Right forelimb (tissue), 1 donor: ENCODE measurements around the gene METTL15.
"Not testable (repeated sequence)": the region's sequence is repeated elsewhere in the genome, so short reads cannot be mapped to it uniquely, and the experiment has no call there.

Experiments
- DNase-seq: peaks from one replicate; pipeline ENCODE4 v3.0.0-alpha.2; 2018

The METTL15 gene

GRCh38 chr11:28110821-28111200 lies 2.6 kb downstream of the METTL15 start:
- no peak for DNase-seq

GRCh38 chr11:28114116-28114515 lies 5.9 kb downstream of the METTL15 start:
- no peak for DNase-seq

GRCh38 chr11:28114731-28115130 lies 6.5 kb downstream of the METTL15 start:
- DNase-seq: no peak

- DNase-seq: no peak
Measured at GRCh38 chr11:28117712-28118111, 9.5 kb downstream of the METTL15 start.

- no peak for DNase-seq
Measured at GRCh38 chr11:28123151-28123581, 15.0 kb downstream of the METTL15 start.

- no peak for DNase-seq
Measured at GRCh38 chr11:28132548-28132947, 24.4 kb downstream of the METTL15 start.

- DNase-seq: no peak
Measured at GRCh38 chr11:28133146-28133545, 25.0 kb downstream of the METTL15 start.

- DNase-seq: not testable (repeated sequence)
Measured at GRCh38 chr11:28136157-28136556, 28.0 kb downstream of the METTL15 start.

GRCh38 chr11:28137366-28137765 lies 29.2 kb downstream of the METTL15 start:
- DNase-seq: no peak

- DNase-seq: no peak
Measured at GRCh38 chr11:28137832-28138231, 29.6 kb downstream of the METTL15 start.

- no peak for DNase-seq
Measured at GRCh38 chr11:28139841-28140415, 31.7 kb downstream of the METTL15 start.

- no peak for DNase-seq
Measured at GRCh38 chr11:28140689-28141455, 32.7 kb downstream of the METTL15 start.

- no peak for DNase-seq
Measured at GRCh38 chr11:28142724-28143123, 34.5 kb downstream of the METTL15 start.

- DNase-seq: no peak
Measured at GRCh38 chr11:28144808-28145207, 36.6 kb downstream of the METTL15 start.

GRCh38 chr11:28146123-28146751 lies 38.0 kb downstream of the METTL15 start:
- no peak for DNase-seq

GRCh38 chr11:28152743-28153142 lies 44.6 kb downstream of the METTL15 start:
- no peak for DNase-seq

GRCh38 chr11:28153586-28153985 lies 45.4 kb downstream of the METTL15 start:
- DNase-seq: no peak

- DNase-seq: no peak
Measured at GRCh38 chr11:28168718-28169117, 60.5 kb downstream of the METTL15 start.

GRCh38 chr11:28169816-28170215 lies 61.6 kb downstream of the METTL15 start:
- no peak for DNase-seq

GRCh38 chr11:28170759-28171158 lies 62.6 kb downstream of the METTL15 start:
- no peak for DNase-seq

GRCh38 chr11:28176351-28176750 lies 68.2 kb downstream of the METTL15 start:
- DNase-seq: no peak

- DNase-seq: no peak
Measured at GRCh38 chr11:28195449-28195848, 87.3 kb downstream of the METTL15 start.

GRCh38 chr11:28209906-28210305 lies 101.7 kb downstream of the METTL15 start:
- no peak for DNase-seq

- not testable (repeated sequence) for DNase-seq
Measured at GRCh38 chr11:28222063-28222462, 113.9 kb downstream of the METTL15 start.
